ENCODE data around the gene DENND10. TPM values are rescaled to one million over a fixed set of nuclear protein-coding genes. Genes with fewer than 3 reads are reported as not detected.

The DENND10 gene
- total and polyA plus RNA-seq, 8 donors = 8.9 to 82.3 (median 27.9) TPM

- H3K27ac ChIP-seq = no peak overlapping the region
- no peaks in the 10 kb centered on the region for H3K27me3 ChIP-seq
- H3K36me3 ChIP-seq = peaks cover 45 to 97% (median 96%) of the 10 kb centered on the region in 4 donors
- peaks cover 0 to 8% (median 3%) of the 10 kb centered on the region in 4 donors for H3K4me1 ChIP-seq
- 93 to 100% (median 98%) methylated on average over 2 of the region's 2 CpGs for WGBS, 5 donors
- intact Hi-C loops (cut with DNase I; ENCODE audit: low total_unique reads) = no loop called here
- no peak overlapping the region for H3K4me3 ChIP-seq
- no peaks in the 10 kb centered on the region for H3K9me3 ChIP-seq
- DNase-seq = no peak
- TF ChIP-seq POLR2AphosphoS5 (IDR thresholded peaks at IDR 0.05) = no peak
- no peak for TF ChIP-seq CTCF (IDR thresholded peaks at IDR 0.05)
- no peak for TF ChIP-seq EP300 (IDR thresholded peaks at IDR 0.05)
- no peak for TF ChIP-seq POLR2A (IDR thresholded peaks at IDR 0.05)
These were observed 22.0 kb downstream of the DENND10 start for GRCh38 chr10:119125942-119126341.

DNA sequence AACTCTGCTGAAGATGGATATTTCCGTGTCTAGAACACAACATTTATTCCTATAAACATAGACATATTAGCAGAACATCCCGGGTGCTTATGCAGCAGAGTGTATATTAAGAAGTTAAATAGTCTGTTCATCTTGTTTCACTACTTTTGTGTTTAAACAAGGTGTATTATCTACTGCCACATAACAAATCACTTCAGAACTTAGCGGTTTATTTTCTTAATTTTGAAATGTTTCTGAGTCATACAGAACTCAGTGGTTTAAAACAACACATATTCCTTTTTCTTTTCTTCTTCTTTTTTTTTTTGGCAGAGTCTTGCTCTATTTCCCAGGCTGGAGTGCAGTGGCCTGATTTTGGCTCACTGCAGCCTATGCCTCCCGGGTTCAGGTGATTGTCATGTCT lies 25.8 kb downstream of the DENND10 start:
- H3K4me1 ChIP-seq = peaks cover 0 to 27% (median 11%) of the 10 kb centered on the region in 4 donors
- DNase-seq = no peak
- 79 to 91% (median 85%) methylated on average over 4 of the region's 4 CpGs for WGBS, 5 donors
- H3K9me3 ChIP-seq = no peaks in the 10 kb centered on the region
- intact Hi-C loops (cut with DNase I; ENCODE audit: low total_unique reads) = no loop called here
- H3K27me3 ChIP-seq = no peaks in the 10 kb centered on the region
- no peak for TF ChIP-seq EP300 (IDR thresholded peaks at IDR 0.05)
- TF ChIP-seq POLR2AphosphoS5 (IDR thresholded peaks at IDR 0.05) = no peak
- no peak for TF ChIP-seq POLR2A (IDR thresholded peaks at IDR 0.05)
- TF ChIP-seq CTCF (IDR thresholded peaks at IDR 0.05) = no peak
- H3K4me3 ChIP-seq = no peak overlapping the region
- no peak overlapping the region for H3K27ac ChIP-seq
- peaks cover 29 to 89% (median 86%) of the 10 kb centered on the region in 4 donors for H3K36me3 ChIP-seq

- H3K4me1 ChIP-seq = peaks cover 0 to 38% (median 16%) of the 10 kb centered on the region in 4 donors
- TF ChIP-seq CTCF (IDR thresholded peaks at IDR 0.05) (no peak), POLR2AphosphoS5 (IDR thresholded peaks at IDR 0.05) (no peak), EP300 (IDR thresholded peaks at IDR 0.05) (no peak), POLR2A (IDR thresholded peaks at IDR 0.05) (no peak)
- H3K27me3 ChIP-seq = no peaks in the 10 kb centered on the region
- DNase-seq = peak in 1 of 2 donors; percentile 41
- no peaks in the 10 kb centered on the region for H3K9me3 ChIP-seq
- H3K4me3 ChIP-seq = peak overlapping the region; percentile 23 to 34 (median 27)
- peaks cover 18 to 79% (median 72%) of the 10 kb centered on the region in 4 donors for H3K36me3 ChIP-seq
- intact Hi-C loops (cut with DNase I; ENCODE audit: low total_unique reads) = no loop called here
- WGBS, 5 donors = 50 to 59% (median 55%) methylated on average over 10 of the region's 10 CpGs
- peak overlapping the region; percentile 36 to 84 (median 71) for H3K27ac ChIP-seq
These were observed 27.8 kb downstream of the DENND10 start for GRCh38 chr10:119131512-119132240.

GRCh38 chr10:119132521-119133345 lies 28.8 kb downstream of the DENND10 start:
- Histone ChIP-seq H3K4me1 (peaks cover 0 to 38% (median 16%) of the 10 kb centered on the region in 4 donors), H3K4me3 (no peak overlapping the region), H3K27me3 (no peaks in the 10 kb centered on the region), H3K27ac (peak overlapping the region in 2 of 5 donors; percentile 71 to 84), H3K9me3 (no peaks in the 10 kb centered on the region), H3K36me3 (peaks cover 18 to 72% (median 63%) of the 10 kb centered on the region in 4 donors)
- intact Hi-C loops (cut with DNase I; ENCODE audit: low total_unique reads) = no loop called here
- no peak for TF ChIP-seq EP300 (IDR thresholded peaks at IDR 0.05)
- no peak for TF ChIP-seq POLR2A (IDR thresholded peaks at IDR 0.05)
- no peak for TF ChIP-seq POLR2AphosphoS5 (IDR thresholded peaks at IDR 0.05)
- TF ChIP-seq CTCF (IDR thresholded peaks at IDR 0.05) = no peak
- no peak for DNase-seq
- WGBS, 5 donors = 85 to 92% (median 89%) methylated on average over 14 of the region's 14 CpGs

Data from stomach (tissue), 9 donors.